HG03442 (cell line): ENCODE measurements around the gene TTC33.
"Not testable (repeated sequence)": the region's sequence is repeated elsewhere in the genome, so short reads cannot be mapped to it uniquely, and the experiment has no call there.

ENCODE experiments used
- ATAC-seq: cut with Tn5 transposase; IDR thresholded peaks from one replicate; pipeline ENCODE4 v1.9.1; 2021; ENCODE audit warnings: mild to moderate bottlenecking, moderate library complexity; ENCODE audit not compliant: unreplicated experiment

Gene TTC33, protein sequence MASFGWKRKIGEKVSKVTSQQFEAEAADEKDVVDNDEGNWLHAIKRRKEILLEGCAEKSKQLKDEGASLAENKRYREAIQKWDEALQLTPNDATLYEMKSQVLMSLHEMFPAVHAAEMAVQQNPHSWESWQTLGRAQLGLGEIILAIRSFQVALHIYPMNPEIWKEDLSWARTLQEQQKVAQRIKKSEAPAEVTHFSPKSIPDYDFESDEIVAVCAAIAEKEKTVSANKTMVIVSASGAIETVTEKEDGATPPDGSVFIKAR

DNA sequence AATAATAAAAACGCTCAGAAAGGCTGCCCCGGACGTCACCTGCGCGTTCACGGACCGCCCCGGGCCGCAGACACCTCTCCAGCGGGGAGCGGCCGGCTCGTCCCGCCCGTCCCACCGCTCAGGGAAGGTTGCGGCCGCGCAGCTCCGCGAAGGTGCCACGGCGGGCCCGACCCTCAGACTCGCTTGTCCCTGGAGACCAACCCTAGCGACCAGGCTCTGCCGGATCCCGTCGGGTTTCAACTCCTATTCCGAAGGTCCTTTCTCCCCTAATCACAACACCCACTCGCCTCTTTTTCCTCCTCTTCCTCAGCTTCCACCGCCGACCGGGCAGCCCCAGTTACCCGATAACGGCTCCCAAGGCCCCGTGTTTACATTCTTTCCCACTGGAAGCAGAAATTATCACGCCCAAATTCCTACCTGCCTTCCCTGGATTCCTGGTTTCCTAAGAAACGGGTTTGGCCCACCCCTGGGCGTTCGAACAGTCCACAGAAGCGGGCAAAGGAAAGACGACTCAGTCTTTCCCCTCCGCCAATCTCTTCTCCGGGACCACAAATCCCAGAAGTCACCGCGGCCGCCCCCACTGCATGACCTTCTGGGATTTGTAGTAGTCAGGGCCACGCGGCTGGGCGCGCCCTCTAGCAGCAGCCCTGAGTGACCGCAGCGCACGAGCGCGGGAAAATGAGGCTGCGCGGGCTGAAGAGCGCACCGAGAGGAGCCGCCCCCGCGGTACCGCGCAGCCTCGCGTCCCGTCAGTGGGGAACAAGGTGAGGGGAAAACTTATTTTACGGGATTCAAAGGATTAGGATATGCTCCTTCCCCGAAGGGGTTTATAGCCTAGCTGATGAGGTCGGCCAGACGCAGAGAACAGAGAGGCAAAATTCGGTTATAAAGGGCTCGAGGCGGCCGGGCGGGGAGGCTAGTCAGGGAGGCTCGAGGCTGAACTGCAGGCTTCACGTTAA, at the start of gene TTC33:
TTC33 (minus strand) TSS at position 555 of the 959 bp plus-strand sequence. CDS start 8,943 bp downstream, outside the sequence.
- ATAC-seq = peak; percentile 89

DNA sequence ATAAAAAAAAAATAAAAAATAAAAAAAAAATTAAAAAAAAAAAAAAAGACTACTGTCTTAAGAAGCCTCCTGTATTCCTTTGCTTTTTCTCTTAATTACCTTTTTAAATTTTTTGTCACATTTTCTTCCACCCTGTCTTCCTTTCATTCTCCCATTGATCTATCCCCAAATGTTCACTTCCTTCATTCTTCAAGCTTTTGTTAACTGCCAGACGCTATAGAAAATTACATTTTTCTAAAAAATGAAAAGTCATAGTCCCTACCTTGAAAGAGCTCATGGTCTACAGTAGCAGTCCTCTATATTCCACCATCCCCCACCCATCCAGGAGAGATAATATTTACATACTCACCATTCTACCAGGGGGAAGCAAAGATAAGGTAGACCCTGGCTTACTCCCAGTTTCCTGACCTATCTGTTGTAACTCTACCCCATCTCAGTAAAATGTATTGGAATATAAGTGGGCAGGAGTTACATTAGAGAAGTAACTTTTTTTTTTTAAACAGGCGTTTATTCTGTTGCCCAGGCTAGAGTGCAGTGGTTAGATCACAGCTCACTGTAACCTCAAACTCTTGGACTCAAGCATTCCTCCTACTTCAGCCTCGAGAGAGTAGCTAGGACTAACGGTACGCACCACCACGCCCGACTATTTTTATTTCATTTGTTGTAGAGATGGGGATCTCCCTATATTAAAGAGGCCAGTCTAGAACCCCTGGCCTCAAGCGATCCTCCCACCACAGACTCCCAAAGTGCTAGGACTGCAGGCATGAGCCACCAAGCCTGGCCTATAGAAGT, 46.2 kb upstream of the TTC33 start:
- no peak for ATAC-seq

DNA sequence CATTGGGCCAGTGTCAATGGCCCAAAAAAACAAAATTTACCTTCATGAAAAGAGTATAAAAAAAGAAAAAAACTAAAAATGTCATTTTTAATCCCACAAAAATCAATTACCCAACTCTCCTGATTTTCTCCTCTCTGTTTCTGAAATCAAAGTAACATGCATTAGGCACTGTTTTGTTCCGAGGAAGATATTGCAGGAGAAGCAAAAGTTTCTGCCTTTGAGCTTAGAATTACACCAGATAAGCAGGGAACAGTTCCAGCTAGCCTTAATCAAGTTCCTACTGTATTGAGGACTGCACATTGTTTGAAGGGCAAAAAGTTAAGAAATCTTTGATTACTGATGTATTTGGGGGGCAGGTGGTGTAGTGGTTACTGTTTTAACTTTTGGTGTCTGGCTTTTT, 43.5 kb upstream of the TTC33 start:
- no peak for ATAC-seq

DNA sequence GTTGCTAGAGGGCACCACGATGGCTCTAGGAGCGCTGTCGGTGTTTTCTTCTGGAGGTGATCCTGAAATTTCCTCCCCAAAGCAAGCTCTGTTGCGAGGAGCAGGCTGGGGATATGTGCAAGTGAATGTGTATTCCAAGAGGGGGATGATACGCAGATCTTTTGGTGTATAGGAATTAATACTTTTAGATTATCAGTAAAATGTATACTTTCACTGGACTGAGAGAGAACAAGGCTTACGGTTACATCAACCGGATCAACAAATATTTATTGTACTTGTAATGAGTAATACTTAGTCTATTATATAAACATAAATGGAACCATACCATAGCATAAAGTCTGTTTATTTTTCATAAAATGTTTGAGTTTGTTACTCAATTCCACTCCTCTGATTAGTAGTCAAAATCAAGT, 43.0 kb upstream of the TTC33 start:
- no peak for ATAC-seq

DNA sequence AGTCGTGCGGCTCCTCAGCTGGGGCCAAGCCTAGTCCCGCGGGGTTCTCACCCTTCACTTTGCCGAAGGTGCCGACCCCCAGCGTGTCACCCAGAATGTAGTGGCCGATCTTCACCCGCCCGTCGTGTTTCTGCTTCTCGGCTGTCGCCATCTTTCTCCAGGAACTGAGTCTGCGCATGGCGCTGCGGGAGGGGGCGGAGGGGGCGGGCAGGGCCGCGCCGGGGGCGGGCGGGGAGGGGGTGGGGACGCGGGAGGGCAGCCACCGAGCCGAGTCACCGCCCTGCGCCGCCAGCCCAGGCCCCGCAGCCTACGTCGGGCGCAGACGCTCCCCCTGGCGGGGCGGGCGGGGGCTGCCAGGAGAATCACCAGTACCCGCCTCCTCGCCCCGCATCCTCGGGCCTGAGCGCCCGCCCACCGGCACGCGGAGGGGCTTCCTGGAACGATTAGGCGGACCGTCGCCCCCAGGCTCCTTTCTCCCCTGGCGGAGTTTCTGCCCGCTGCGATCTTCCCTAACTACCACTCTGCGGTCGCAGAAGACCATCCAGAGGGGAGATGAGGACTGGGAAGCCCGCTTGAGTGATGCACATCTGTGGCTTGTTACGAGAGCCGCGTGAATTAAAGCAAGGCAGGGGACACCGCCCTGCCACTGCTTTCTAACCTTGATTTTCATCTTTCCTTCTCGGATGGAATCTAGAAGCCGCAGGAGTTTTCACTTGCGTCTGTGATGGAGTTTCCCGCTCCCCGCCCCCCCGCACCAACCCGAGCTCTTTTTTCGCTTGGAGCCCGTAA, 42.4 kb upstream of the TTC33 start, which contains the start of gene PRKAA1:
PRKAA1 (minus strand) TSS at position 363 of the 789 bp plus-strand sequence; CDS start at position 178, 185 bp downstream.
- ATAC-seq = peak; percentile 94

DNA sequence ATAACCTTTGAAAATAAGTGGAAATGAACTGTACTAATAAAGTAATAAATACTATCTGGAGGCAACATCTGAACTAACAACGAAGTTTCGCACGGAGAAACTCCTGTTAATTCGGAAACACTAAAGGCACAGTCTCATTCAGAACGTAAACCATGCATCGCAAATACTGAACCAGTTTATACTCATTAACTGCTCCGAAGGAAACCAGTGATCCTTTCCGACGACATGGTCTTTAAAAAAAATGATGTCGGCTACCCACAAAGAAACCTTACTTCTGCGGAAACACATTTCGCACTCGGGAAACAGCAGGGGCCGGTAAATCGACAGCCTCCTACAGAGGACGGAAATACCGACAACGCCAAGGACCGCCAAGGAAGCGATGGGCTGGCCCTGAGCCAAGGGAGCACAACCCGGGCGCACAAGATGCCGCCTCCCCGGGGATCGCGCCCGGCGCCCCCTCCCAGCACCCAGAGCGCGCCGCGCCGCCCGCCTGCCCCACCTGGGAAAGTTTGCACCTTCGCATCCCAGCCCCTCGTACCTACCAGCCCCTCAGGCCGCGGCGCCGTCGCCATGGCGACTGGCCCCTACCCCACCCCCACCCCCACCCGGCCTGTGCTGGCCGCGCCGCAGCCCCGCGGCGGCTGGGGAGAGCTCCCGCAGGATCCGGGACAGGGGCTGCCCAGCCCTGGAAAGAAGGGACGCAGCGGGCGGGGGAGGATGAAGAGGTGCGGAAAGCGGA, 41.7 kb upstream of the TTC33 start:
- peak; percentile 38 for ATAC-seq

DNA sequence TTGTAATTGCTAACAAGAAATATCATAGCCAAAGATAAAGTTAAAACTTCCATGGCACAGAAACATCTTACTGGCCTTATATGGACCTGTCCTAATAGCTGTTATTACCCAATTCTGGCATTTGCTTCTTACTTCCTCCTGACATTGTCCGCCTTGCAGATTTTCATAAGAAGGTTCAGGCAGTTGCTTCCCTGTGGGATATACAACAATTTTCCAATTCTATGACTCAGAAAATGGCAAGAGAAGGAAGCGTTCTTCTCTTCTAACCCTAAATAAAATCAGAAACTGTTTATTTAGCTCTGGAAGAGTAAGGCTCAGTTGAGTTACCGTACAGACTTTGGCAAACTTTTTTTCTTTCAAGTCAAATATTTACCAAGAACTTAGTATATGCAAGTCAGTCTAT, 40.7 kb upstream of the TTC33 start:
- no peak for ATAC-seq

DNA sequence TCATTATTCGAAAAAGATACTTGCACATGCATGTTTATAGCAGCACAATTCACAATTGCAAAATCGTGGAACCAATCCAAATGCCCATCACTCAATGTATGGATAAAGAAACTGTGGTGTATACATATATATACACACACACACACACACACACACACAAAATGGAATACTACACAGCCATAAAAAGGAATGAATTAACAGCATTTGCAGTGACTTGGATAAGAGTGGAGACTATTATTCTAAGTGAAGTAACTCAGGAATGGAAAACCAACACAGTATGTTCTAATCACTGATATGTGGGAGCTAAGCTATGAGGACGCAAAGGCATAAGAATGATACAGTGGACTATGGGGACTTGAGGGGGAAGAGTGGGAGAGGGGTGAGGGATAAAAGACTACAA, 39.1 kb upstream of the TTC33 start:
- ATAC-seq = not testable (repeated sequence)

DNA sequence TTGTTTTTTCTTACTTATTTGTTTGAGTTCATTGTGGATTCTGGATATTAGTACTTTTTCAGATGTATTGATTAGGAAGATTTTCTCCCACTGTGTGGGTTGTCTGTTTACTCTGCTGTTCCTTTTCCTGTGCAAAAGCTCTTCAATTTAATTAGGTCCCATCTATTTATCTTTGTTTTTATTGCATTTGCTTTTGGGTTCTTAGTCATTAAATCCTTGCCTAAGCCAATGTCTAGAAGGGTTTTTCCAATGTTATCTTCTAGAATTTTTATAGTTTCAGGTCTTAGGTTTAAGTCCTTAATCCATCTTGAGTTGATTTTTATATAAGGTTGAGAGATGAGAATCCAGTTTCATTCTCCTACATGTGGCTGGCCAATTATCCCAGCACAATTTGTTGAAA, 38.6 kb upstream of the TTC33 start:
- not testable (repeated sequence) for ATAC-seq

DNA sequence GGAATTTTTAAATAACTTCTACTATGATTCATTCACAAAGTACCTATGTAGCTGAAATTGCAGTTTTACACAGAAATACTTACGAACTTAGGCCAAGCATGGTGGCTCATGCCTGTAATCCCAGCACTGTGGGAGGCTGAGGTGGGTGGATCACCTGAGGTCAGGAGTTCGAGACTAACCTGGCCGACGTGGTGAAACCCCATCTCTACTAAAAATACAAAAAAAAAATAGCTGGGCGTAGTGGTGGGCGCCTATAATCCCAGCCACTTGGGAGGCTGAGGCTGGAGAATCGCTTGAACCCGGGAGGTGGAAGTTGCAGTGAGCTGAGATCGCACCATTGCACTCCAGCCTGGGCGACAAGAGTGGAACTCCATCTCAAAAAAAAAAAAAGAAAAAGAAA, 36.9 kb upstream of the TTC33 start:
- not testable (repeated sequence) for ATAC-seq

DNA sequence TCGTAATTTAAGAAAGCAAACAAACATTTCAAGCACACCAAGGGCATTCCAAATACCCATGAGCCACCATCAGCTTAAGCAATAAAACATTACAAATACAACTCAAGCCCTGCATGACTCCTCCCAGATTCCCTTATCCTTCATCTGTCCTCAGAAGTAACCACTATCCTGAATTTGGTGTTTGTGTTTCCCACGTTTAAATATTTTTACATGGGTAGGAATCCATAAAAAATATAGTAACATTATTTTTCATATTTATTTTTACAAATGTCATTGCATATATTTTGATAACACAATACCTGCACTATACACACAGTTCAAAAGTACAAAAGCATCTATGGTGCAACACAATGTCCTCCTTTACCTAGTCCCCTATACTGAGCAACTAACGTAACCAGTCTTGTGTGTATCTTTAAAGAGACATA, 36.0 kb upstream of the TTC33 start:
- ATAC-seq = no peak

DNA sequence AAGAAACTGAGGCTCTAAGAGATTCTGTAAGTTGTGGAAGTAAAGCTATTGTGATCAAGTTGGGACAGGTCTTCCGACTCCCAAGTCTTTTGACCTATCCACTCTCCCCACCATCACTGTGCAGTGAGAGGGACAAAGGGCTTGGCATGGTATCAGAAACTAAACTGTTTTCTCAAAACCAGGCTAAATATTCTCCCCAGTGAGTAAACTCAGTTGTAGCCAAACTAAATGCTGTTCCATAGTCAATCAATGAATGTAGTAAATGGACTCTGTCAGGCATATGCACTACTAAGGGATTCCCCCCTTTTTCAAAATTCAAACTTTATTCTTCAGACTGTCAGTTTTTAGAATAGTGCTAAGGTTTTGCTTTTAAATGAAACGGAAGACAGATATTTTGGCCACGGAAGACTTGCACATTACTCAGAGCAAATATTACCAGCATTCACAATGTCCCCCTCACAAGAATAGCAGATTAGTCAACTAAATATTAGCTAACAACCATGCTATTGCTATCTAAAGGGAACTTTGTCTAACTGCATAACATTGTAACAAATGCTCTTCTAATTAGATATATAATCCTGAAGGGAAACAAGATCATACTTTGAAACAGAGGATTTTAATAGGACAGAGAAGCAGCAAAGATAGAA, 35.3 kb upstream of the TTC33 start:
- no peak for ATAC-seq

DNA sequence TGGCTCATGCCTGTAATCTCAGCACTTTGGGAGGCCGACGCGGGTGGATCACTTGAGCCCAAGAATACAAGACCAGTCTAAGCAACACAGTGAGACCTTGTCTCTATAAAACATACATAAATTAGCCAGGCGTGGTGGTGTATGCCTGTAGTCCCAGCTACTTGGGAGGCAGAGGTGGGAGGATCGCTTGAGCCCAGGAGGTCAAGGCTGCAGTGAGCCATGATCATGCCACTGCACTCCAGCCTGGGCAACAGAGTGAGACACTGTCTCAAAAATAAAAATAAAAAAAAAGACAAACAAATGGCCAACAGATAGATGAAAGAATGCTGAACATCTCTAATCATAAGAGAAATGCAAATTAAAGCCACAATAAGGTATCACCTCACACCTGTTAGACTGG, 33.2 kb upstream of the TTC33 start:
- not testable (repeated sequence) for ATAC-seq

DNA sequence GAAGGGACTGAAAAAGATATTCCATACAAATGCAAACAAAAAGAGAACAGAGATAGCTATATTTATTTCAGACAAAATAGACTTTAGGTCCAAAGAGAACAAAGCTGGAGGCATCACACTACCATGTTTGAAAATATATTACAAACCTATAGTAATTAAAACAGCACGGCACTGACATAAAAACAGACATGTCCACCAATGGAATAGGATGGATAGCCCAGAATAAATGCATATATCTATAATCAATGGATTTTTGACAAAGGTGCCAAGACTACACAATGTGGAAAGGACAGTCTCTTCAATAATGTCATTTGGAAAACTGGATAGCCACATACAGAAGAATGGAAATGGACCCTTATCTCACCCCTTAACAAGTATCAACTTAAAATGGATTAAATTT, 32.2 kb upstream of the TTC33 start:
- no peak for ATAC-seq

DNA sequence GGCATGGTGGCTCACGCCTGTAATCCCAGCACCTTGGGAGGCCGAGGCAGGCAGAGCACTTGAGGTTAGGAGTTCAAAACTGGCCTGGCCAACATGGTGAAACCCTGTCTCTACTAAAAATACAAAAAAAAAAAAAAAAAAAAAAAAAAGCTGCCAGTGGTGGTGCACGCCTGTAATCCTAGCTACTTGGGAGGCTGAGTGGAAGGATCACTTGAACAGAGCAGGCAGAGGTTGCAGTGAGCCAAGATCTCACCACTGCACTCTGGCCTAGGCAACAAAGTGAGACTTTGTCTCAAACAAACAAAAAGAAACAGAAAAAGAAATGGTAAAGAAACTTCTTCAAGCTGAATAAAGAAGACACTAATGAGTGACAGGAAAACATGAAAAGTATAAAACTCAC, 30.9 kb upstream of the TTC33 start:
- ATAC-seq = not testable (repeated sequence)

DNA sequence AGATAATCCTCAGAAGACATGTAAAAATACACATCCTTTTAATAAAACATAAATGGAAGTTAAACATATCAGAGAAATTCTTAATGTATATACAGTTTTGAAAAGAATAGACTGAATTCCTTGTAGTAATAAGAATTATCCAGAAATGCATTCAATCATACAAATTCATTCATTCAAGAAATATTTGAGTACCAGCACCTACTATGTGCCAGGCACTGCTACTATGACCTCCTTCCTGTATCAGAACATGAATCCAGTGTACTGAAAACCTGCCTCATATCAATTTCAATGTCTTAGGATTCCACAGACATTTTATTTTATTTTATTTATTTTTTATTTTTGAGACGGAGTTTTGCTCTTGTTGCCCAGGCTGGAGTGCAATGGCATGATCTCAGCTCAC, 29.2 kb upstream of the TTC33 start:
- no peak for ATAC-seq

DNA sequence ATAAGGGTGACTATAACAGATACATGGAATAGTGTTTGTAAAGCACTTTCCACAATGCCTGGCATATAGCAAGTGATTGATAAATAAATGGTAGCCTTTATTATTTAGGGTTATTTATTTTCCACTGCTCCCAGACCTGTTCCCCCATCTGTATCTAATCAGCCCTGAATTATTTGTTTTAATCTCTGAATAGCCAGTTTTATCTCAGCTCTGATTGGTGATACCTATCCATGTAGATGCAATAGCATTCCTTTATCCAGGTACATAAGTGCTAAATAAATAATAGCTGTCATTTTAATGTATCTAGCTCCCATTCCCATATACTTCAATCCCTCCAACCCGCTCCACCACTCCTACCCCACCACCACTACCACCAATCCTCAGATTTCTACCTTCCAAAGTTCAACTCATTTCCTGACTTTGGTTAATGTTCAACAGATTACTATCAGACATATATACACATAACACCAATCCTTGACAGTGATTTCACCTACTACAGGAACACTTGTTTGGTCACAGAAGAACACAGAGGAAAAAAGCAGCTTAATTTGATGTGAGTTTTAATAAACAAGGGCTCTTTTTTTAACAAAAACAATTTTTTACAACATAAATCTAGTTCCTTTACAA, 28.4 kb upstream of the TTC33 start:
- no peak for ATAC-seq

DNA sequence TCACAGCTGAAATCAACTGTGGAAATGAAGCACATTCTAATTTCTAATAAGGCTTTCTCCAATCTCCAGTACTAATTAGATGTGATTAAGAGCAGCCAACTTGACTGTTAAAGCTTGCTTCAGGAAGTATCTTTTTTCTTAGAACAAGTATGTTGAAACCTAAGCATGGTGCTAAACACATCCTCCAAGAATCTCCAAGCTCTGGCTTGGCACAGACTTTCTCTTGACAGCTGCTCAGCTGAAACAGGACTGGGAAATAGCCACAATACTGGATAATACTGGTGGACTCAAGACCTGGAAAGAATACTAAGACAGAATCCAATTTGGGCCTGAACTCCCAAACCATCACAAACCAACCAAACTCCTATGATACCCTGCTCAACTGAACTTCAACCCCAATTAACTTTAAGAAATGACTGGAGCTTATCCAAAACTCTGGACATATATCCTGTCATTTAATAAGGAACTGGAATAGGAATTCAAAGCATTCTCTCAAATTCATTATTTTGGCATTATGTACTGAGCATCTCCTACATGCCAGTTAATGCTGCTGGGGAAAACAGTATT, 26.2 kb upstream of the TTC33 start:
- no peak for ATAC-seq
